Mammary epithelial cell (primary cell): ENCODE measurements around the gene MAP3K5.

Experiments
- CTCF ChIP-seq, 2 donors: IDR thresholded peaks in 1 of 2; conservative IDR thresholded peaks in 1 of 2; 2 replicates each; pipeline ENCODE4 v1.5.1; 2011 to 2012; ENCODE audit warnings: inconsistent platforms in 2 of 2, low read length in 2 of 2, mild to moderate bottlenecking in 2 of 2, control low read depth in 1 of 2, low read depth in 1 of 2; ENCODE audit not compliant: insufficient read depth in 1 of 2; ENCODE audit errors: extremely low read depth in 1 of 2
- EZH2 ChIP-seq: IDR thresholded peaks from 2 replicates; pipeline ENCODE4 v1.6.1; 2012; ENCODE audit warnings: low read length, inconsistent platforms, borderline replicate concordance

- TF ChIP-seq EZH2 (no peak), CTCF (conservative IDR thresholded peaks at IDR 0.05 in 1 of 2, IDR thresholded peaks at IDR 0.05 in 1 of 2; ENCODE audit: extremely low read depth in 1 of 2, insufficient read depth in 1 of 2, low read depth in 1 of 2, low read length in 2 of 2) (no peak)
These were observed 30.0 kb downstream of the MAP3K5 start for GRCh38 chr6:136762022-136762975.
